T follicular helper cell (primary cell): ENCODE results near the gene GRIK5.
"Not testable (repeated sequence)": the region's sequence is repeated elsewhere in the genome, so short reads cannot be mapped to it uniquely, and the experiment has no call there.

Experiments
- DNase-seq: peaks from one replicate; pipeline ENCODE4 v3.0.0-alpha.2; 2020; ENCODE audit warnings: low read depth

Gene GRIK5

DNA sequence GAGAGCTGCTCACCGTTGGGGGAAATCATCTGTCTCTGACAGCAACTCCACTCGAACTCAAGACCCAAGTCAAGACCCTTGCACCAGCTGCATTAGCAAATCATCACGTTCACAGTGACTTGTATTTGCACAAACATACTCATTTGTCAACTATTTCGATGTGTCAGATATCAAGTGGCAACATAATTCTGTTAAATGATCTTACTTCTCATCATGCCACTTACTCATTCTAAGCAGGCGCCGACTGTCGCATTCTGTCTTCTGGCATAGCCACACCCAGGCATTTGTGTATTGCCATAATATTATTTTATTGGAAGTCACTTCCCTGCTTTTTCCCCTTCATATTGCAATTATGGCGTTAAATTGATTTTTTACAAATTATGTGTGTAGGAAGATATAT lies 53.0 kb downstream of the GRIK5 start:
- DNase-seq, result no peak

DNA sequence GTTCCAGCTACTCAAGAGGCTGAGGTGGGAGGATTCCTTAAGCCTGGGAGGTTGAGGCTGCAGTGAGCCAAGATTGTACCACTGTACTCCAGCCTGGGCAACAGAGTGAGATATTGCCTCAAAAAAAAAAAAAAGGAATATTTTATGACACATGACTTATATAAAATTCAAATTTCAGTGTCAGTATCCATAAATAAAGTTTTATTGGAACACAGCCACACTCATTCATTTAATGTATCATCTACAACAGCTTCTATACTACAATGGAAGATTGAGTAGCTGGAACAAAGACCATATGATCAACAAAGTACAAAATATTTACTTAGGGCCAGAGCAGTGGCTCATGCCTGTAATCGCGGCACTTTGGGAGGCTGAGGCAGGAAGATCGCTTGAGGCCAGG lies 57.3 kb downstream of the GRIK5 start:
- not testable (repeated sequence) for DNase-seq

DNA sequence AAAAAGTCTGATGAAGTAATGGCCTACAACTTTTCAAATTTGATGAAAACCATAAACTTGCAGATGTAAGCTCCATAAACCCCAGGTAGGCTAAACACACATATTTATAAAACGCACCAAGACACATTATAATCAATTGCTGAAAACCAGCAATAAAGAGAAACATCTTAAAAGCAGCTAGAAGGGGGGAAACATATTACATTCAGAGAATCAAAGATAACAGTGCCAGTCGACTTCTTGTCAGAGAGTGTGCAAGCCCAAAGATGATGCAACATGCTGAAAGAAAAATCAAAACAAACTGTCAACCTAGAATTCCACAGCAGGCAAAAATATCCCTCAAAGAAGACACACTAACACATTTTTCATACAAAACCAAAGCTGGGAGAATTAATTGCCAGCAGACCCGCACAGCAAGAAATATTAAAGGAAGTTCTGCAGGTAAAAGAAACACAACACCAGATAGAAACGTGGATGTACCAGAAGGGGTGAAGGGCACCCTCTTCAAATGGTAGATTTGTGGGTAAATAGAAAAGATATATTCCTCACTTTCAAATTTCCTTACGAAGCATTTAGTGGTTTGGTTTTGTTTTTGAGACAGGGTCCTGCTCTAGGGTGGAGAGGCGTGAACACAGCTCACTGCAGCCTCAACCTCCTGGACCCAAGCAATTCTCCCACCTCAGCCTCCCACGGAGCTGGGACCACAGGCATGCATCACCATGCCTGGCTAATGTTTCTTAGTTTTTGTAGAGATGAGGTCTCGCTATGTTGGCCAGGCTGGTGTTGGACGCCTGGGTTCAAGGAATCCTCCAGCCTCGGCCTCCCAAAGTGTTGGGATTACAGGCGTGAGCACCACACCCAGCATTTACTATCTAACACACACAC lies 59.5 kb downstream of the GRIK5 start:
- no peak for DNase-seq

DNA sequence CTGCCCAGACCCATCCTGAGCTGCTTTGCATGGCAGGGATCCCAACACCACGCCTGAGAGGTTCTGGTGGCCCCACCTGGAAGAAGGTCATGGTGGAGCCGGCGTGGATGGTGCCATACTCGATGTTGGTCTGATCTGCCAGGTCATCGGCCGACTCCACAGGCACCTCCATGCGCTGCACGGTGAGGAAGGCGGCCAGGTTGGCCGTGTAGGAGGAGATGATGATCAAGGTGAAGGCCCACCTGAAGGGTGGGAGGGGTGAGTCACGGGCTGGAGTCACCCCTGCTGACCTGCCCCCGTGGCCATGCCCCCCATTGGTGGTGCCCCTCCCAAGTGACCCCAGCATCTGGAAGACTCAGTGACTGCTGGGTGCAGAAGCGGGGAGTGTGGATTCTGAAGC lies 63.4 kb downstream of the GRIK5 start:
- no peak for DNase-seq

DNA sequence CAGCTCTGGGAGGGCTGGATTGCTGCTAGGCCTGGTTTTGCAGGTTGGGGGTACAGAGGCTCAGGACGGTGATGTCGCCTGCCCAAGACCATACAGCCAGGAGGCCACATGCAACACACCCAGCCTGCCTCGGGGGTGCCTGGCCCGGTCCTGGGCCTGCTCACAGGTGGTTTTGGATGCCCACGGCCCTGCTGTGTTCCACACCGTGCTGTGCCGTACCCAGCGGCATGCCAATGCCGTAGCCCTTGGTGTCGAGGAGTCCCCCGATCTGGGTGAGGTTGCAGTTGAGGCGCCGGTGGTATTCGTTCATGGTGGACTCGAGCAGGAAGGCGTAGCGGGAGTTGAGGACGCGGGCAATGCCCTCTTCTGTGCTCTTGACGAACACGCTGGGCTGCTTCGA lies 64.5 kb downstream of the GRIK5 start:
- DNase-seq, result no peak

DNA sequence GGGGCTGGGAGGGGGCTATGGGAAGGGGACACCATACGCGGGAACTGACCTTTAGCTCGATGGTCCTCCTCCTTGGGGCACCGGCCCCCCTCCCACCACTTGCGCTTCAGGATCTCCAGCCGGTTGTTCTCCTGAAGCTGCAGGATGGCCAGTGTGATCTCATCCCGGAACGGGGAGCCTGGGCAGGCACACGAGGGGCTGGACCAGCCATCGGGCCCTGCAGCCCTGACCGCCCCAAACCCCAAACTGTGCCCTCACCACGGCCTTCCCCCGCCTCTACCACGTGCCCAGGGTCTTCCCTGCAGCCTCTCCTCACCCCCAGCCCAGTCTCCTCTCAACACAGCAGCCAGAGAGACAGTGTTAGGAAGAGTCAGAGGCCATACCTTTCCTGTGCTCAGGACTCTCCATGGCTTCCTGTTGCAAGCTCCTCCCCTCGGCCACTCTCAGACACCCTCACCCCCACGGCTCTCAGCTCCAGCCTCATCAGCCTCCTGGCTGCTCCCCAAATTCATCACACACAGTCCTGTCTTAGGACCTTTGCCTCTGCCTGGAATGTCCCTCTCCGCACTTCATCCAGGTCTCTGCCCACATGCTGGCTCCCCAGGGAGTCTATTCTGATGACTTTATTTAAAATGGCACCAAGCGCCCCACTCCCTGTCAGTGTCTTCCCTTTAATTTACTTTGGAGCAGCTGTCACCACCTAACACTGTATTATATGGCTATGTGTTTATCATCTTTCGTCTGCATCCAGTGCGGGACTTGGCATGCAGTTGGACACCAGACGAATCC lies 66.3 kb downstream of the GRIK5 start:
- no peak for DNase-seq

DNA sequence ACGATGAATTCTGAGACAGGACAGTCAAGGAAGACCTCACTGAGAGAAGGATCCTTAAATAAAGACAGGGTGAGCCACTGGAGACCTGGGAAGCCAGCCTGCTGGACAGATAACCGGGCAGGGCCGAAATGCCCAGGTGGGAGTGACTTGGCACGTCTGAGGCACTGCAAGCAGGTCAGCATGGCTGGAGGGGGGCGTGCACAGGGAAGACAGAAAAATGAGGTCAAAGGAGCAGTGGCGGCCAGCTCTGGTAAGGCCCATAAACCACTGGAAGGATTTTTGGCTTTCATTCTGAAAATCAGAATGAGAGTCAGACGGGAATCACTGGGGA lies 70.2 kb downstream of the GRIK5 start:
- no peak for DNase-seq

DNA sequence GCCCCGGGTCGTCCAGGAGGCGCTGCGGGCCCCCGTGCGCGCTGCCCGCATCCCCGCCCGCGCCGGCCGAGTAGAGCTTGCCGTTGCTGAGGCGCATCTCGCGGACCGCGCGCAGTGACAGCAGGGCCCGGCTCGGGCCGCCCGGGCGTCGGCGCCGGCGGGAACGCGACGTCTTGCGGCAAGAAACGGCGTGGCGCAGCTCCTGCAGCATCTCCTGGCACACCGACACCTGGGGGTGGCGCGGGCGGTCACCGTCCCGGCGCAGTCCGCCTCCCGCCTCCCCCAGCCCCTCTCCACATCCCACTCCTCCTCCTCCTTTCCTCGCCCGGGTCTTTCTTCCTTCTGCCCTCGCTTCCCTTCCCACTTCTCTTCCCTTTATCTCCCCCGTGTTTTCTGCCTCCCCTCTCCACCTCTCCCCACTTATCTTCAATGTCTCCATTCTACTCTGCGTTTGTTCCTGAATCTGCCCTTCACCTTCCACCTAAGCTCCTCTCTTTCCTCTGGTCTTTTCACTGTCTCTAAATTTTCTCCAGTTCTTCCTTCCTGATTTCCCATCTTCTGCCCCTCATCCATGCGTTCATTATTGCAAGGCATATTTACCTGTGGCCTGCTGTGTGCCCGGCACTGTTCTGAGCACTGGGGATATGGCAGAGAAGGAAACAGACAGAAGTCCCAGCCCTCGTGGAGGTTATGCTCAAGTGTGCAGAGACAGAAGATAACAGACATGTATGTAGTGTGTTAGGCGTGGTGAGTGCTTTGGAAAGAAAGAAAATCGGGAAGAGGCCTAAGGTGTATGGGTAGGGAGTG lies 70.7 kb downstream of the GRIK5 start:
- no peak for DNase-seq

DNA sequence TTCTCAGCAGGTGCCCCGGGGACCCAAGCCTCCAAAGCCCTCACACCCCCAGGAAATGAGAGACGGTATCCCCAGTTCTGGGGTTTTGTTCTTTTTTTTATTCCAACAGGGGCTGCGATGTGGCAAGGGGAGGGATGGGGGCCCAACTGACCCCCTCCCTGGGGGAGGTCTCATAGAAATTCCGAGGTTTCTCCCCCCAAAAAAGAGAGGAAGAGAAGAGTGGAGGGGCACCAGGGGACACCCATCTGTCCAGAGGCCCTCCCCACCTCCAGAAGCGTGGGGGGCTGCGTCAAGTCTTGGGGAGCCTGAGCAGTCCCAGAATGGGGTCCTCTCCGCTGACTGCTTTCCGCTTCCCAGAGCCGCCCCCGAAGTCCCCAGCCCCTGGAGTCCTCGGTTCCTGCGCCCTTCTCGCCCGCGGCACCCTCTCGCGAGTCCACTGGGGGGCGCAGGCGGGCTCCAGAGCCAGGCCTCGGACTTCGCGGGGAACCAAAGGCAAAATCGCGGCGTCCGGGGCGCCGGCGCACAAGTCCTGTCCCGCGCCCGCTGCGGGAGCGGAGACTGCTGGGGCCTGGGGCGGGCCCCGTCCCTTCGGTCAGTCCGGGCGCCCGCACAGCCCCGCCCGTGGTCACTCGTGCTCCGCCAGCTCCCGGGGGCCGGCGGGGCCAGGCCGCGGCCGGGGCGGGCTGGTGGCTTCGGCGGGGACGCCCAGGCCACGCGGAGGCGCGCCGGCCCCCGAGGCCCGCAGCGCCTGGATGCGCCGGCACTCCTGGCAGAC lies 71.6 kb downstream of the GRIK5 start:
- no peak for DNase-seq

DNA sequence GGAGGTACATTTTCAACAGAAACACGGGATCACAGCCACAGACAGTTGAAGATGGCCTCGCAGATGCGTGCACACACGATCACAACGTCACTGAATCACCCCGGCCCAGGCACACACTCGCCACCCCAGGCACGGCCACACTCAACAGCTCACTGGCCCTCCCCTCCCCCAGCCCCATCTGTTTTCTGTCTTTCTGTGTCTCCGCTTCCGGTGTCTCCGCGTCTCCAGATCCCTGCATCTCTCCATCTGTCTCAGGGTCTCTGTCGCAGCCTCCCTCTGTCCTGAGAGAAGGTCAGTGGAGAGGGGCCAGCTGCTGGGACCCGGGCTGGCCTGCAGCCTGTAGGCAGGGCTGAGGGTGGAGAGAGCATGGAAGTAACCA lies 72.2 kb downstream of the GRIK5 start:
- DNase-seq, result no peak

DNA sequence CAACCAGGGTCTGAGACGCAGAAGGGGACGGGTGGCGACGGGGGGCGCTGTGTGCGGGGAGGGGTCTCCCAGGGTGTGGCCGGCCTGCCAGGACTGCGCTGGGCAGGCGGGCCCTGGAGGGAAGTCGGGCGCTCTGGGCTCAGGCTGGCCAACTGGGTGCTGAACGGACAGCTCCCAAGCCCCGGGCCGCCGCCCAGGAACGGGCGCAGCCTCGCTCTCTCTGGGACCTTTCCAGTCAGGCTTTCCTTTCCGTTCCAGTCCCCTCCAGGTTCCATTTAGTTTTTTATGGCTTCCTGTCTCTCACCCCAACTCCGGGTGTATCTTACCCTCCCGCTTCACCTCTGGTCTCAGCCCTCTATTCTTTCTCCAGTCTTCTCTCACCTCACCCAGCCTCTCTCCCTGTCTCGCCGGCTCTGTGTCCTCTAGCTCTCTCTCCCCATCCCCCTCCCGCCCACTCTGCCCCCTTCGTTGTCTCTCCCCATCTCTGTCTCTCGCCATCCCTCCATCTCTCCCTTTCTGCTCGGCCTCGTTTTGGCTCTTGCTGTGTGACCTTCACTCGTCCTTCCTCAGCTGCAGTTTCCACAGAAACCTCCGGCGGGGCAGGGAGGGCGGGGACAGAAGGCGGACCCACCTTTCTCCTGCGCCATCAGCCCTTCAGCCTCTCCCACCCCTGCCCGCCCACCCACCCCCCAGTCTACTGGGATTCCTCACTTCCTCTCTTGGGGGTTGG lies 72.7 kb downstream of the GRIK5 start:
- no peak for DNase-seq

DNA sequence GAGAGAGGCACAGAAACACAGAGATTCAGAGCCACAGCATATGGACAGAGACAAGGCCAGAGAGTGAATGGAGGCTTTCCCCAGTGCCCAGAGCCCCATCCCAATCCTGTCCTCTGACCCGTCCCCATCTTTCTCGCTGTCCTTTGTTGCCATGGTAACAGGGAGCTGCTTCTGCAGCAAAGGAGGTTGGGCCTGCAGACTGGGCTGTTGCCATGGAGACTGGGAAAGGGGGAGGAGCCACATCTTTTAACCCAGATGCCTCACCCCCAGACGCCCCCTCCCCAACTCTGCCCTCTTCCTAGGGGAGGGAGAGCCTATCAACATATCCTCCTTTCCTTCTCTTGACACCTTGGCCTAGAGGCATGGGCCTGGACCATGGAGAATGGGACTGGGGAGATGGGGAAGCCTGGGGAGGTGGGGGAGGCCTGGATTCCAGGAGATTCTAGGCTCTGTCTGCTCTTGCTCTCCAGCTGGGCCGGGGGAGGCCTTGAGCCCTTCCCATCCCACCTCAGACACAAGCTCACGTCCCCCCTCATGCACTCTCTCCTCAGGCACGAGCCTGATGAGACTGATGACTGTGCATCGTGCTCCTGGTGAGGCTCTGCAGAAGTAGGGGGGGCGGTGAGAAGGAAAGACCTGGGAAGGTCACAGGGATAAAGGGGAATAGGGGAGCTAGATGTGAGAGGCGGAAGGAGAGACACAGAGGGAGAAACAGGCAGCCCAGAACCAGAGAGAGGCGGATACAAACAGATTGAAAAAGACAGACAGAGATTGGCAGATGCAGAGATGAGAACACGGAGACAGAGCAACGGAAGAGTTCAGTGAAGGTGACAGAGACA lies 73.8 kb downstream of the GRIK5 start:
- no peak for DNase-seq

DNA sequence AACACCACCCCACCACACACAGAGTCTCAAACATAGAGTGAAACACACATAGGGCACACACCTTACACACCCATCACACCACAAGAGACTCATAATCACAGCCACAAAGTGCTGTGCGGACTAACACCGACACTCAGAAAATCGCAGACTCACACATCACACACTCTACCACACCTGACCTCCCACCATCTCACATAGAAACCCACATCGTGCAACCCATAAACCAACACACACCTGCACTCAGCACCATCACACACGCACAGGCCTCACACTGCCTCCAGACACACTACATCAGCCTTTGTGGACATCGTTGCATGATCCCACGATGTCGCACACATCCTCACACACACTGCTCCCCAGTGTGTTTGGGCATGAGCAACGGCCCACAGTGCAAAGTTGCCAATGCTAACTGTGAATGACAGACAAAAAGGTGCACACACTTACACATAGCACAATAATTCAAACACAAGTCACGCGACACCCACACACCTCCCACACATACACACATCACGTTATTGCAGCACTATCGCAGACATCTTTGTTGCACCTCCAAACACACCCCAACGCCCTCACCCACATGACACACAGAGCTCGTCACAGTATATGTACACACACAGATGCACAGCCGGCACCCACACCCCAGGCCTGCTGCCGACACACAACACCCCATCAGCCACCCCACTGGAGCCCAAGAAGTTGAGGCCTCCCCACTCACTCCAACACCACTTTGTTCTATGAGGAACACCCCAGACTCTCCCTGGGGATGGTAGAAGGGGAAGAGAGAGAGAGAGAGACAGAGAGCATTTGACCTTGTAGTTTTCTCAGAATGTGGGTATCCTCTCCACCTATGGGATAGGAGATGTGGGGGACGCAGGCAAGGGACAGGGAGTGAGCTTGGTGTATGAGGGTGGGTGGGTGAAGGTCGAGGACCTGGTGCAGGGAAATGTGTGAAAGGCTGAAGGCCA lies 74.7 kb downstream of the GRIK5 start:
- no peak for DNase-seq

DNA sequence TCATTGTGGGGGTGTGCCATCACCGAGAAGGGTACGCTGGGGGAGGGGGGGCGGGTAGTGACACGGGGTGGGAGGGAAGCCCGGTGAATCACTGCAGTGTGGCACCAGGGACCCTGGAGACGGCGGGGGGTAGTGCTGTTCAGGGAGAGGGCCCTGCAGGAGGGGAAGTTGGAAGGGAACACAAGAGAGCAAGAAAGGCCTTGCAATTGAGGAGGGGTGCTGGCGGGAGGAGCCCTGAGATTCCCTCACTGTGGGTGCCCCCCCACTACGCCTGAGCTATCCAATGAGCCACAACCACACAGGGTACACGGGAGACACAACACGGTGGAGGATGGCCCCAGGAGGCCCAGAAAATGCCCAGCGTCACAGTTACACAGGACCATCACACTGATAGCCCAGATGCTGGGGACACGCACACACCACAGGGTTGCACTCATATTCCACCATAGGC lies 75.5 kb downstream of the GRIK5 start:
- no peak for DNase-seq

DNA sequence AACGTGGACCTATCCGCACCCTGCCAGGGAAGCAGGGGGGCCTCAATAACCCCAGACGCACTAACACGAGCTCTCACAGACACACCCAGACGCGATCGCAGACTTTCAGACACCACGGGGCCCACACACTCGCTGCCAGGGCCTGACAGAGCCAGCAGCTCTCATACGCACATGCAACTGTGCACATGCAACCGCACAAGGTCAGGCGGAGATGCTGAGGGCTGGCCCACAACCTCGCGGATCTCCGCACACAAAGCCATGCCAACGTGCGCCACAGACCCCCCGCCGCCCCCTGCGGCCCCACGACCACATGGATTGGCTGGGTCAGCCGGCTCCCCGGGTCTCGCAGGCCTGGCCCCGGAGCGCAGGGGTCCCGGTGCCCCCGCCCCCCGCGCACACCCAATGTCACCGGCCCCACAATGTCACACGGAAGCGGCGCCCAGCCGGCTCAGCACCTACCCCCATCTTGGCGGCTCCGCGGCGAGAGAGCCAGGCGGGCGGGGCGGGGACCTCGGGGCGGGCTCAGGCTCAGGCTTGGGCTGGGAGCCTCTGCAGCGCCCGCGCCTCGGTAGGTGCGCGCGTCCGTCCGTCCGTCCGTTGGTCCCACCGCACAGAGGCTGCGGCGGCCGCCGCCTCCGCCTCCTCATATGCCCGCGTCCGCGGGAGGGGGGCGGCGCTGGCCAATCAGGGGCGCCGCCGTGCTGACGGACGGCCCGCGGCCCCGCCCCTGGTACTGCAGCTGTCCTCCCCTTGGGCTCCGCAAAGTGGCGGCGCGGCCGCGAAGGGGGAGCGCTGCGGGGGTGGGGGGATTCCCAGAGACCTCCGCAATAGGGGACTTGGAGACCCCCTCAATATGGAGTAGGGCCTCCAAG lies 76.2 kb downstream of the GRIK5 start, which contains the start of gene ATP1A3:
Gene ATP1A3 (minus strand): TSS at position 619 of the 872 bp plus-strand sequence. CDS start 154 bp downstream, at position 465.
- DNase-seq, result peak; percentile 30

DNA sequence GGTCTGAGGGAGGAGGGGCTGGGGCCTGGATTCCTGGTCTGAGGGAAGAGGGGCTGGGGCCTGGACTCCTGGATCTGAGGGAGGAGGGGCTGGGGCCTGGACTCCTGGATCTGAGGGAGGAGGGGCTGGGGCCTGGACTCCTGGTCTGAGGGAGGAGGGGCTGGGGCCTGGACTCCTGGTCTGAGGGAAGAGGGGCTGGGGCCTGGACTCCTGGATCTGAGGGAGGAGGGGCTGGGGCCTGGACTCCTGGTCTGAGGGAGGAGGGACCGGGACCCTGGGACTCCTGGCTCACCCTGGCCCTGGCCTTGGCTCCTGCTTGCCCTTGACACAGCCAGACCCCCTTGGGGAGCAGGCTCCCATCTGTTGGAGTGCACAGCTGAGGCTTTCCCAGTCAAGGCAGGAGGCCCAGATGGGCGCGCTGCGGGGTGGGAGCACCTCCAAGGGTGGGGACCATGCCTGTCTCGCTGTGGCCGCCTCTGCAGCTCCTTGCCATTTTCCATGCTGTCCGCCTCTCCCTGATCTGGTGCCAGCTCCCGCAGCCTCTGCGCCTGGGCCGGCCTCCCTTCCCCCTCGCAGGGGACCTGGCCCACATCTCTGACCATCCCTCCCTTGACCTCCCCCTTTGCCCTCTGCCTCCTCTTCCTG lies 78.0 kb downstream of the GRIK5 start:
- not testable (repeated sequence) for DNase-seq

DNA sequence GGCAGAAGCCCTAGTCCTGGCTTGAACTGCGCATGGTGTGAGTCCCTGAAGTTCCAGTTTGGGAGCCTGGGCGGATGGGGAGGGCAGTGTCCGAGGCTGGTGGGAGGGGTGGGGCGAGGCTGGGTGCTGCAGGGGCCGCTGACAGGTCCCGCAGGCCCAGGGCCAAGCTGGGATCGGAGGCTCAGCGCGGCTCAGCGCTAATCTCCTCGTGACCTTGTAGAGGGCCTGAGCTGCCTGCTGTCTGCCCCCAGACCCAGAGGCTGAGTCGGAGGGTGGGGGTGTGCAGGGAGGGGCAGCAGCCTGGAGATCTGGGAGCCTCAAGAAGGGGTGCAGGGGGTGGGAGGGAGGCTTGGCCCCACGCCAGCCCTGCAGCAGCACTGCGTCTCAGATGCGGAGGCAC lies 79.0 kb downstream of the GRIK5 start:
- DNase-seq, result no peak
